Heart left ventricle (tissue), 16 donors: ENCODE results near the gene HBA2. TPM values are rescaled to one million over a fixed set of nuclear protein-coding genes. Genes with fewer than 3 reads are reported as not detected.

Source experiments
- ATAC-seq, 4 donors: fragments of 200-7000 bp; cut with Tn5 transposase; one replicate each; pipeline ENCODE4 v1.9.1; 2020 to 2022; ENCODE audit warnings: moderate library complexity in 4 of 4, mild to moderate bottlenecking in 3 of 4, moderate number of reproducible peaks in 1 of 4
- DNase-seq, 5 donors: peaks; one replicate each; pipeline ENCODE4 v3.0.0-alpha.2; 2020
- H3K27ac ChIP-seq, 12 donors: fragments of 200-600 bp; sonication (generic) in 4 of 12; one replicate each; pipeline versions ENCODE4 v1.5.0 to v1.8.0; 2016 to 2022; ENCODE audit warnings: mild to moderate bottlenecking in 2 of 12
- H3K27me3 ChIP-seq, 9 donors: fragments of 200-600 bp; sonication (generic) in 2 of 9; one replicate each; pipeline versions ENCODE4 v1.5.1 to v1.8.0; 2016 to 2022; ENCODE audit warnings: mild to moderate bottlenecking in 3 of 9
- H3K36me3 ChIP-seq, 9 donors: fragments of 200-600 bp; sonication (generic) in 2 of 9; one replicate each; pipeline versions ENCODE4 v1.5.0 to v1.8.0; 2018 to 2022; ENCODE audit warnings: mild to moderate bottlenecking in 2 of 9
- H3K4me1 ChIP-seq, 12 donors: fragments of 200-600 bp; sonication (generic) in 4 of 12; one replicate each; pipeline versions ENCODE4 v1.5.0 to v1.8.0; 2016 to 2022; ENCODE audit warnings: mild to moderate bottlenecking in 3 of 12
- H3K4me3 ChIP-seq, 12 donors: fragments of 200-600 bp; sonication (generic) in 4 of 12; one replicate each; pipeline versions ENCODE4 v1.5.0 to v1.8.0; 2017 to 2022; ENCODE audit warnings: mild to moderate bottlenecking in 9 of 12, moderate library complexity in 4 of 12
- H3K9me3 ChIP-seq, 12 donors: fragments of 200-600 bp; sonication (generic) in 4 of 12; one replicate each; pipeline versions ENCODE4 v1.5.0 to v1.8.0; 2016 to 2022; ENCODE audit warnings: mild to moderate bottlenecking in 1 of 12
- CTCF ChIP-seq, 12 donors: fragments of 200-600 bp; sonication (generic) in 4 of 12; IDR thresholded peaks; one replicate each; pipeline versions ENCODE4 v1.5.0 to v1.8.0; 2018 to 2022; ENCODE audit warnings: antibody characterized with exemption in 12 of 12, mild to moderate bottlenecking in 5 of 12
- POLR2A ChIP-seq, 2 donors: fragments of 450-650 bp; IDR thresholded peaks; one replicate each; pipeline ENCODE4 v1.6.1; 2017; ENCODE audit warnings: antibody characterized with exemption in 2 of 2, mild to moderate bottlenecking in 2 of 2, moderate library complexity in 2 of 2
- WGBS, 4 donors: extraction: QIAGEN DNeasy Blood & Tissue Kit in 2 of 4; methylation state at CpG; one replicate each; pipeline versions ENCODE4 v1.1.5 to v1.1.7; 2013 to 2018; 5-methylcytosine and 5-hydroxymethylcytosine counted together
- intact Hi-C, 10 donors: fragments of 100-400 bp; cut with DNase I; formaldehyde crosslinking; loops; one replicate each; pipeline versions ENCODE4 v1.11.1 to v1.14.2; 2022
- polyA plus RNA-seq, 2 donors: library from polyadenylated mRNA; stranded (reverse); fragments of 200-250 nt; gene quantifications; one replicate each; pipeline ENCODE4 v1.2.3, GENCODE V29; 2013
- total RNA-seq, 9 donors: library from RNA; depleted of rRNA in 2 of 9; stranded (reverse); fragments of >200 nt in 2 of 9; fragmentation: NEBNext Ultra II Directional in 3 of 9; extraction: Animal tissue kit (Norgen Biotek cat#: 25700) in 3 of 9; gene quantifications; one replicate each; pipeline versions ENCODE4 v1.1.0 to v1.2.4, GENCODE V29; 2016 to 2023
- donor health status: ischemic (EF 13 %, LVEDD 7.1; RV severe dilation, severe dysfunction).
- donor health status: healthy with polysubstance abuse.
- donor health status: DM: no; HTN: yes; CAD: no.
- donor health status: DM: no; HTN: no; CAD: no.
- donor health status: ischemic (EF 25% LVEDD 6.9; RV normal size, moderate dysfunction).
- donor health status: ischemic (EF 25% LVEDD 5.7; RV mildly dilated, moderate dysfunction).
- donor health status: healthy.
- donor health status: DM: yes; HTN: yes; CAD: no.
- donor health status: ischemic (EF 35%, LVEDD 5.7; RV mildly dilated, moderate dysfunction).
- donor health status: nonischemic (EF 11% LVEDD 7.7; RV severe dilation, severe dysfunction).
- donor health status: DM: yes; HTN: yes; CAD: no.
- donor health status: PGD.
- donor health status: ischemic (EF 29% LVEDD 5.4; RV normal size, mild dysfunction).
- donor health status: nonischemic (EF 23%, LVEDD 6.1; RV moderate dilation, normal function).

The HBA2 gene
- total and polyA plus RNA-seq, 11 donors = 3.6 to 2,038 (median 102) TPM

GRCh38 chr16:140175-140857, 32.4 kb upstream of the HBA2 start:
- Histone ChIP-seq H3K27ac (no peak overlapping the region), H3K36me3 (no peaks in the 10 kb centered on the region), H3K27me3 (peaks cover 0 to 15% (median 0%) of the 10 kb centered on the region in 9 donors), H3K4me3 (no peak overlapping the region), H3K9me3 (no peaks in the 10 kb centered on the region), H3K4me1 (peaks cover 0 to 18% (median 7%) of the 10 kb centered on the region in 12 donors)
- WGBS, 4 donors = 57 to 69% (median 62%) methylated on average over 10 of the region's 10 CpGs
- no peak for TF ChIP-seq POLR2A (IDR thresholded peaks at IDR 0.05)
- ATAC-seq (no peak), DNase-seq (no peak)
- intact Hi-C loops = no loop called here

- Histone ChIP-seq H3K36me3 (no peaks in the 10 kb centered on the region), H3K4me3 (no peak overlapping the region), H3K27me3 (peaks cover 0 to 15% (median 0%) of the 10 kb centered on the region in 9 donors), H3K27ac (no peak overlapping the region), H3K4me1 (peaks cover 0 to 13% (median 4%) of the 10 kb centered on the region in 12 donors), H3K9me3 (no peaks in the 10 kb centered on the region)
- intact Hi-C loops = no loop called here
- WGBS, 4 donors = 72 to 82% (median 77%) methylated on average over 11 to 12 of the region's 12 CpGs
- DNase-seq (no peak), ATAC-seq (no peak)
- no peak for TF ChIP-seq CTCF (IDR thresholded peaks at IDR 0.05)
Measured at GRCh38 chr16:142405-142967, 30.2 kb upstream of the HBA2 start.

- no peak overlapping the region for H3K4me3 ChIP-seq
- H3K27ac ChIP-seq = no peak overlapping the region
- WGBS, 4 donors = 71 to 79% (median 78%) methylated on average over 5 to 6 of the region's 6 CpGs
- no peak for DNase-seq
- H3K36me3 ChIP-seq = no peaks in the 10 kb centered on the region
- no peak for ATAC-seq
- no peak for TF ChIP-seq CTCF (IDR thresholded peaks at IDR 0.05)
- TF ChIP-seq POLR2A (IDR thresholded peaks at IDR 0.05) = no peak
- peaks cover 0 to 15% (median 0%) of the 10 kb centered on the region in 9 donors for H3K27me3 ChIP-seq
- H3K9me3 ChIP-seq = no peaks in the 10 kb centered on the region
- H3K4me1 ChIP-seq = peaks cover 0 to 8% (median 0%) of the 10 kb centered on the region in 12 donors
- intact Hi-C loops = no loop called here
Measured at GRCh38 chr16:143047-143446, 29.6 kb upstream of the HBA2 start.

GRCh38 chr16:143456-143855, 29.2 kb upstream of the HBA2 start:
- no peaks in the 10 kb centered on the region for H3K9me3 ChIP-seq
- 54 to 64% (median 61%) methylated on average over 5 to 6 of the region's 6 CpGs for WGBS, 4 donors
- no peaks in the 10 kb centered on the region for H3K36me3 ChIP-seq
- intact Hi-C loops = no loop called here
- no peak overlapping the region for H3K27ac ChIP-seq
- H3K27me3 ChIP-seq = peaks cover 0 to 18% (median 0%) of the 10 kb centered on the region in 9 donors
- TF ChIP-seq CTCF (IDR thresholded peaks at IDR 0.05) = no peak
- TF ChIP-seq POLR2A (IDR thresholded peaks at IDR 0.05) = no peak
- peaks cover 0 to 8% (median 0%) of the 10 kb centered on the region in 12 donors for H3K4me1 ChIP-seq
- H3K4me3 ChIP-seq = no peak overlapping the region
- DNase-seq (no peak), ATAC-seq (no peak)
